ENCODE measurements around the gene NRL. TPM values are rescaled to one million over a fixed set of nuclear protein-coding genes. Genes with fewer than 3 reads are reported as not detected.

NRL gene
- total and polyA plus RNA-seq, 2 experiments from 2014 or later, result 0.48 to 0.86 TPM

GRCh38 chr14:24095271-24096068, 19.3 kb downstream of the NRL start:
- peaks cover 21% of the 10 kb centered on the region; the same call in 1 of the 2 replicates for H3K36me3 ChIP-seq (ENCODE audit: low read depth)
- H3K4me1 ChIP-seq (ENCODE audit: insufficient read depth), result peaks cover 10% of the 10 kb centered on the region
- H3K9me3 ChIP-seq (ENCODE audit: low read depth), result no peaks in the 10 kb centered on the region
- peak; percentile 77 for DNase-seq
- peaks cover 12% of the 10 kb centered on the region for H3F3A ChIP-seq (ENCODE audit: insufficient read depth)
- 28 to 30% methylated on average over 12 of the region's 12 CpGs for WGBS, 2 experiments (ENCODE audit: low coverage in 1 of 2, low lambda C conversion rate in 2 of 2, missing lambda C conversion rate in 2 of 2)
- peaks cover 30% of the 10 kb centered on the region for H3K79me2 ChIP-seq (ENCODE audit: insufficient read depth)
- no peaks in the 10 kb centered on the region for H4K20me1 ChIP-seq (ENCODE audit: insufficient read depth)
- peak overlapping the region; percentile 94 for H3K4me3 ChIP-seq
- peak overlapping the region; percentile 75 for H2AFZ ChIP-seq
- H3K27me3 ChIP-seq (replicated peaks; ENCODE audit: insufficient read depth), result no peaks in the 10 kb centered on the region
- H3K9ac ChIP-seq, result peak overlapping the region; percentile 91
- in situ Hi-C loops (cut with MboI), result no loop called here
- H3K4me2 ChIP-seq (ENCODE audit: unreplicated experiment), result peak overlapping the region; percentile 90
- TF ChIP-seq EZH2 (IDR thresholded peaks at IDR 0.05; ENCODE audit: insufficient read depth, poor library complexity, severe bottlenecking), result no peak
- no peak for TF ChIP-seq EZH2phosphoT487 (IDR thresholded peaks at IDR 0.05; ENCODE audit: insufficient read depth, low read depth)
- H3K27ac ChIP-seq, result peak overlapping the region; percentile 70; the same call in 1 of the 2 replicates
- no peaks in the 10 kb centered on the region for H3K9me2 ChIP-seq (ENCODE audit: insufficient read depth)

- peaks cover 12% of the 10 kb centered on the region for H3F3A ChIP-seq (ENCODE audit: insufficient read depth)
- 2% methylated on average over 14 of the region's 14 CpGs for WGBS, 2 experiments (ENCODE audit: low coverage in 1 of 2, low lambda C conversion rate in 2 of 2, missing lambda C conversion rate in 2 of 2)
- peak overlapping the region; percentile 90 for H3K4me2 ChIP-seq (ENCODE audit: unreplicated experiment)
- peaks cover 30% of the 10 kb centered on the region for H3K79me2 ChIP-seq (ENCODE audit: insufficient read depth)
- H4K20me1 ChIP-seq (ENCODE audit: insufficient read depth), result no peaks in the 10 kb centered on the region
- no peaks in the 10 kb centered on the region for H3K27me3 ChIP-seq (replicated peaks; ENCODE audit: insufficient read depth)
- H3K9ac ChIP-seq, result peak overlapping the region; percentile 91
- H2AFZ ChIP-seq, result peak overlapping the region; percentile 75
- H3K9me2 ChIP-seq (ENCODE audit: insufficient read depth), result no peaks in the 10 kb centered on the region
- peak overlapping the region; percentile 94 for H3K4me3 ChIP-seq
- no peak for DNase-seq
- H3K9me3 ChIP-seq (ENCODE audit: low read depth), result no peaks in the 10 kb centered on the region
- peaks cover 10% of the 10 kb centered on the region for H3K4me1 ChIP-seq (ENCODE audit: insufficient read depth)
- peaks cover 15% of the 10 kb centered on the region; the same call in 1 of the 2 replicates for H3K36me3 ChIP-seq (ENCODE audit: low read depth)
- TF ChIP-seq EZH2 (IDR thresholded peaks at IDR 0.05; ENCODE audit: insufficient read depth, poor library complexity, severe bottlenecking) (no peak), EZH2phosphoT487 (IDR thresholded peaks at IDR 0.05; ENCODE audit: insufficient read depth, low read depth) (no peak)
- H3K27ac ChIP-seq, result peak overlapping the region; percentile 70
- in situ Hi-C loops (cut with MboI), result no loop called here
Measured at GRCh38 chr14:24094841-24095270, 19.9 kb downstream of the NRL start.

GRCh38 chr14:24093901-24094840, 20.6 kb downstream of the NRL start, which contains the start of gene PCK2:
PCK2 (plus strand) TSS chr14:24094311; CDS start chr14:24094406, 95 bp downstream.
- no peaks in the 10 kb centered on the region for H3K27me3 ChIP-seq (replicated peaks; ENCODE audit: insufficient read depth)
- TF ChIP-seq EZH2phosphoT487 (IDR thresholded peaks at IDR 0.05; ENCODE audit: insufficient read depth, low read depth) (no peak), EZH2 (IDR thresholded peaks at IDR 0.05; ENCODE audit: insufficient read depth, poor library complexity, severe bottlenecking) (no peak)
- H4K20me1 ChIP-seq (ENCODE audit: insufficient read depth), result no peaks in the 10 kb centered on the region
- peaks cover 12% of the 10 kb centered on the region for H3F3A ChIP-seq (ENCODE audit: insufficient read depth)
- 1% methylated on average over 34 to 65 of the region's 68 CpGs for WGBS, 2 experiments (ENCODE audit: low coverage in 1 of 2, low lambda C conversion rate in 2 of 2, missing lambda C conversion rate in 2 of 2)
- H3K4me1 ChIP-seq (ENCODE audit: insufficient read depth), result peaks cover 10% of the 10 kb centered on the region
- DNase-seq, result peak; percentile 96
- peak within 1 kb of the TSS; percentile 75 for H2AFZ ChIP-seq
- H3K4me3 ChIP-seq, result peak within 1 kb of the TSS; percentile 94
- peaks cover 14% of the 10 kb centered on the region; the same call in 1 of the 2 replicates for H3K36me3 ChIP-seq (ENCODE audit: low read depth)
- H3K27ac ChIP-seq, result peak within 1 kb of the TSS; percentile 70
- peak within 1 kb of the TSS; percentile 91 for H3K9ac ChIP-seq
- no peaks in the 10 kb centered on the region for H3K9me2 ChIP-seq (ENCODE audit: insufficient read depth)
- peak within 1 kb of the TSS; percentile 90 for H3K4me2 ChIP-seq (ENCODE audit: unreplicated experiment)
- in situ Hi-C loops (cut with MboI), result no loop called here
- H3K9me3 ChIP-seq (ENCODE audit: low read depth), result no peaks in the 10 kb centered on the region
- H3K79me2 ChIP-seq (ENCODE audit: insufficient read depth), result peaks cover 30% of the 10 kb centered on the region
